ENCODE data around the gene S100A12.
"Not testable (repeated sequence)": the region's sequence is repeated elsewhere in the genome, so short reads cannot be mapped to it uniquely, and the experiment has no call there.

S100A12 gene

GRCh38 chr1:153375511-153375910 is at the start of gene S100A12:
S100A12 (minus strand) TSS chr1:153375621; CDS start chr1:153374592, 1,029 bp downstream.
- TF ChIP-seq CTCF (IDR thresholded peaks at IDR 0.05; ENCODE audit: control insufficient read depth, insufficient read depth, low read depth, low read length, missing control alignments) = no peak
- DNase-seq (ENCODE audit: low read depth) = peak; percentile 82
- no peak within 1 kb of the TSS for H3K4me3 ChIP-seq (ENCODE audit: control insufficient read depth, low read depth, low read length)

- DNase-seq (ENCODE audit: low read depth) = peak; percentile 13
- TF ChIP-seq CTCF (IDR thresholded peaks at IDR 0.05; ENCODE audit: control insufficient read depth, insufficient read depth, low read depth, low read length, missing control alignments) = no peak
- H3K4me3 ChIP-seq (ENCODE audit: control insufficient read depth, low read depth, low read length) = no peak overlapping the region
Observed at GRCh38 chr1:153422450-153423068, 47.1 kb upstream of the S100A12 start.

GRCh38 chr1:153420306-153420705 is 44.9 kb upstream of the S100A12 start:
- no peak for DNase-seq (ENCODE audit: low read depth)
- H3K4me3 ChIP-seq (ENCODE audit: control insufficient read depth, low read depth, low read length) = no peak overlapping the region
- TF ChIP-seq CTCF (IDR thresholded peaks at IDR 0.05; ENCODE audit: control insufficient read depth, insufficient read depth, low read depth, low read length, missing control alignments) = no peak

GRCh38 chr1:153419436-153419793 is 44.0 kb upstream of the S100A12 start:
- DNase-seq (ENCODE audit: low read depth); H3K4me3 ChIP-seq (ENCODE audit: control insufficient read depth, low read depth, low read length): not testable (repeated sequence)

GRCh38 chr1:153418758-153419435 is 43.5 kb upstream of the S100A12 start:
- not testable (repeated sequence) for H3K4me3 ChIP-seq (ENCODE audit: control insufficient read depth, low read depth, low read length); DNase-seq (ENCODE audit: low read depth)

GRCh38 chr1:153417136-153417888 is 41.9 kb upstream of the S100A12 start:
- no peak for TF ChIP-seq CTCF (IDR thresholded peaks at IDR 0.05; ENCODE audit: control insufficient read depth, insufficient read depth, low read depth, low read length, missing control alignments)
- DNase-seq (ENCODE audit: low read depth) = no peak
- H3K4me3 ChIP-seq (ENCODE audit: control insufficient read depth, low read depth, low read length) = no peak overlapping the region

- no peak for TF ChIP-seq CTCF (IDR thresholded peaks at IDR 0.05; ENCODE audit: control insufficient read depth, insufficient read depth, low read depth, low read length, missing control alignments)
- no peak within 1 kb of the TSS for H3K4me3 ChIP-seq (ENCODE audit: control insufficient read depth, low read depth, low read length)
Observed at GRCh38 chr1:153415850-153416570, 40.6 kb upstream of the S100A12 start, which contains the start of gene S100A7A. S100A7A (plus strand) TSS chr1:153416520; CDS start chr1:153418083, 1,563 bp downstream.

GRCh38 chr1:153413961-153414360 is 38.5 kb upstream of the S100A12 start:
- DNase-seq (ENCODE audit: low read depth) = not testable (repeated sequence)

More at GRCh38 chr1:153415850-153416570, 40.6 kb upstream of the S100A12 start, which contains the start of gene S100A7A:
- no peak for DNase-seq (ENCODE audit: low read depth)

GRCh38 chr1:153407274-153407673 is 31.9 kb upstream of the S100A12 start:
- not testable (repeated sequence) for DNase-seq (ENCODE audit: low read depth); H3K4me3 ChIP-seq (ENCODE audit: control insufficient read depth, low read depth, low read length)

More at GRCh38 chr1:153413961-153414360, 38.5 kb upstream of the S100A12 start:
- not testable (repeated sequence) for H3K4me3 ChIP-seq (ENCODE audit: control insufficient read depth, low read depth, low read length)

- not testable (repeated sequence) for DNase-seq (ENCODE audit: low read depth); H3K4me3 ChIP-seq (ENCODE audit: control insufficient read depth, low read depth, low read length)
Observed at GRCh38 chr1:153405825-153406599, 30.6 kb upstream of the S100A12 start.

All from AG09309 (cell line).